ENCODE results near the gene ZNF48. TPM values are rescaled to one million over a fixed set of nuclear protein-coding genes. Genes with fewer than 3 reads are reported as not detected.

Gene ZNF48
- total and polyA plus RNA-seq, 9 donors: 2.7 to 9.8 (median 6.6) TPM

- H3K4me1 ChIP-seq (ENCODE audit: insufficient read depth): peaks cover 16% of the 10 kb centered on the region
- H3K27me3 ChIP-seq: no peaks in the 10 kb centered on the region
- no peaks in the 10 kb centered on the region for H3K36me3 ChIP-seq
- no peak overlapping the region for H3K27ac ChIP-seq
- intact Hi-C loops (cut with DNase I): no loop called here
- H3K9me3 ChIP-seq: no peaks in the 10 kb centered on the region
- DNase-seq: peak in 1 of 5 donors; percentile 24
- TF ChIP-seq EP300 (IDR thresholded peaks at IDR 0.05) (no peak), CTCF (IDR thresholded peaks at IDR 0.05) (no peak), POLR2A (IDR thresholded peaks at IDR 0.05) (no peak)
- H3K4me3 ChIP-seq: no peak overlapping the region
- WGBS, 3 donors: 79 to 83% (median 79%) methylated on average over 3 of the region's 3 CpGs
These were observed 45.5 kb upstream of the ZNF48 start for GRCh38 chr16:30349675-30350074.

GRCh38 chr16:30350134-30350871, 44.9 kb upstream of the ZNF48 start:
- TF ChIP-seq POLR2A (IDR thresholded peaks at IDR 0.05) (no peak), CTCF (IDR thresholded peaks at IDR 0.05) (no peak), EP300 (IDR thresholded peaks at IDR 0.05) (no peak)
- H3K27ac ChIP-seq: no peak overlapping the region
- no peaks in the 10 kb centered on the region for H3K9me3 ChIP-seq
- peaks cover 16% of the 10 kb centered on the region for H3K4me1 ChIP-seq (ENCODE audit: insufficient read depth)
- 75 to 77% (median 75%) methylated on average over 3 of the region's 3 CpGs for WGBS, 3 donors
- intact Hi-C loops (cut with DNase I): no loop called here
- H3K4me3 ChIP-seq: no peak overlapping the region
- H3K27me3 ChIP-seq: no peaks in the 10 kb centered on the region
- no peaks in the 10 kb centered on the region for H3K36me3 ChIP-seq
- DNase-seq: no peak

GRCh38 chr16:30351001-30351441, 44.2 kb upstream of the ZNF48 start:
- H3K27me3 ChIP-seq: no peaks in the 10 kb centered on the region
- peaks cover 20% of the 10 kb centered on the region for H3K4me1 ChIP-seq (ENCODE audit: insufficient read depth)
- DNase-seq: peak in 1 of 5 donors; percentile 36
- TF ChIP-seq POLR2A (IDR thresholded peaks at IDR 0.05) (no peak), CTCF (IDR thresholded peaks at IDR 0.05) (no peak), EP300 (IDR thresholded peaks at IDR 0.05) (no peak)
- H3K36me3 ChIP-seq: no peaks in the 10 kb centered on the region
- intact Hi-C loops (cut with DNase I): no loop called here
- H3K27ac ChIP-seq: no peak overlapping the region
- 83 to 90% (median 88%) methylated on average over 15 of the region's 15 CpGs for WGBS, 3 donors
- H3K9me3 ChIP-seq: no peaks in the 10 kb centered on the region
- no peak overlapping the region for H3K4me3 ChIP-seq

GRCh38 chr16:30351586-30352419, 43.4 kb upstream of the ZNF48 start:
- TF ChIP-seq EP300 (IDR thresholded peaks at IDR 0.05) (no peak), POLR2A (IDR thresholded peaks at IDR 0.05) (no peak), CTCF (IDR thresholded peaks at IDR 0.05) (no peak)
- H3K4me1 ChIP-seq (ENCODE audit: insufficient read depth): peaks cover 23% of the 10 kb centered on the region
- H3K4me3 ChIP-seq: no peak overlapping the region
- no peak overlapping the region for H3K27ac ChIP-seq
- no peaks in the 10 kb centered on the region for H3K9me3 ChIP-seq
- H3K36me3 ChIP-seq: no peaks in the 10 kb centered on the region
- intact Hi-C loops (cut with DNase I): no loop called here
- 57 to 60% (median 57%) methylated on average over 11 of the region's 11 CpGs for WGBS, 3 donors
- peak; percentile 81 to 90 (median 84) for DNase-seq
- no peaks in the 10 kb centered on the region for H3K27me3 ChIP-seq

Data from ovary (tissue), 9 donors.